SU-DHL-6 (cell line): ENCODE data around the gene FAM98B.

Experiments
- CTCF ChIP-seq: fragments of 200-600 bp; sonication (generic); IDR thresholded peaks from one replicate; pipeline ENCODE4 v1.5.1; 2017; ENCODE audit warnings: antibody characterized with exemption, mild to moderate bottlenecking, low read length, moderate library complexity; ENCODE audit not compliant: insufficient read depth, poor library complexity, severe bottlenecking
- EZH2phosphoT487 ChIP-seq: fragments of 200-600 bp; sonication (generic), shearing (Covaris generic); conservative IDR thresholded peaks from 2 replicates; pipeline ENCODE4 v1.6.1; 2018; ENCODE audit warnings: mild to moderate bottlenecking, antibody characterized with exemption, low read length, moderate library complexity, mixed read lengths

GRCh38 chr15:38524156-38524555 is 70.2 kb downstream of the FAM98B start:
- TF ChIP-seq CTCF (no peak), EZH2phosphoT487 (no peak)
